ENCODE results near the gene YIF1A. TPM values are rescaled to one million over a fixed set of nuclear protein-coding genes. Genes with fewer than 3 reads are reported as not detected.

Gene YIF1A
- total RNA-seq, 1 experiment from 2014 or later = 54.7 TPM

- no peak for TF ChIP-seq CTCF (IDR thresholded peaks at IDR 0.05 in 2 of 3, conservative IDR thresholded peaks at IDR 0.05 in 1 of 3; ENCODE audit: borderline replicate concordance in 1 of 3, insufficient read depth in 1 of 3, low read depth in 2 of 3, low read length in 2 of 3)
- no peak for TF ChIP-seq EZH2phosphoT487 (IDR thresholded peaks at IDR 0.05; ENCODE audit: borderline replicate concordance)
Measured at GRCh38 chr11:66274219-66274618, 14.7 kb downstream of the YIF1A start (continued).

GRCh38 chr11:66272596-66272995 lies 16.3 kb downstream of the YIF1A start:
- ChIA-PET RAD21 (ENCODE audit: low non-redundant PET in 1 of 2, low total read pairs in 2 of 2, uncharacterized antibody in 2 of 2, unreplicated experiment in 2 of 2) (no interaction called here), POLR2A (no interaction called here), CTCF (interaction anchor here (0.7 to 1.0 kb wide), 2 partner anchors 10 kb away, joined by 3 read pairs; no protein-coding TSS in a partner anchor)
- H3K79me2 ChIP-seq (ENCODE audit: insufficient read depth, low read length) = peaks cover 31% of the 10 kb centered on the region
- H2AFZ ChIP-seq (ENCODE audit: low read depth, low read length, poor library complexity, severe bottlenecking) = no peak overlapping the region
- TF ChIP-seq FOSL1 (IDR thresholded peaks at IDR 0.05; ENCODE audit: low read depth) (no peak), EZH2 (IDR thresholded peaks at IDR 0.05) (no peak), ZNF274 (IDR thresholded peaks at IDR 0.05; ENCODE audit: low read depth, low read length) (no peak), EZH2phosphoT487 (IDR thresholded peaks at IDR 0.05; ENCODE audit: borderline replicate concordance) (no peak), TCF7L2 (IDR thresholded peaks at IDR 0.05; ENCODE audit: borderline replicate concordance, extremely low read depth, insufficient read depth, insufficient read length) (no peak), SIN3A (IDR thresholded peaks at IDR 0.05; ENCODE audit: low read depth) (no peak), ZFX (IDR thresholded peaks at IDR 0.05) (no peak), SP1 (IDR thresholded peaks at IDR 0.05; ENCODE audit: low read depth) (no peak), SRF (IDR thresholded peaks at IDR 0.05; ENCODE audit: low read depth) (no peak), ZBTB33 (IDR thresholded peaks at IDR 0.05; ENCODE audit: extremely low read depth, insufficient replicate concordance, low read length) (no peak), CBX3 (IDR thresholded peaks at IDR 0.05; ENCODE audit: low read depth) (no peak)
- no peak overlapping the region for H3K9ac ChIP-seq (ENCODE audit: low read length)
- no peak for DNase-seq (ENCODE audit: low read depth, low spot score)
- intact Hi-C loops (cut with micrococcal nuclease) = no loop called here
- no peak for ATAC-seq
- H3K9me3 ChIP-seq (ENCODE audit: control insufficient read depth in 1 of 2, insufficient read depth in 1 of 2, low read depth in 1 of 2, low read length in 2 of 2) = no peaks in the 10 kb centered on the region
- H3K4me3 ChIP-seq (replicated peaks in 1 of 2; ENCODE audit: low read depth in 1 of 2, low read length in 2 of 2) = no peak overlapping the region
- peaks cover 18 to 20% of the 10 kb centered on the region in 2 experiments; a peak in 3 of 4 replicates for H3K36me3 ChIP-seq (ENCODE audit: control insufficient read depth in 1 of 2, insufficient read depth in 2 of 2, low read length in 2 of 2)
- peaks cover 6 to 15% of the 10 kb centered on the region in 2 experiments for H3K4me1 ChIP-seq (ENCODE audit: control insufficient read depth in 1 of 2, insufficient read depth in 2 of 2, low read length in 2 of 2)
- H4K20me1 ChIP-seq (ENCODE audit: insufficient read depth) = no peaks in the 10 kb centered on the region
- H3K27me3 ChIP-seq (ENCODE audit: insufficient read depth, low read length) = no peaks in the 10 kb centered on the region
- no TSS peak for BruUV-seq (replicated peaks)
- H3K4me2 ChIP-seq (ENCODE audit: low read length) = no peak overlapping the region
- H3K27ac ChIP-seq (ENCODE audit: low read depth, low read length) = no peak overlapping the region
- H3K9me2 ChIP-seq (ENCODE audit: insufficient read depth) = no peaks in the 10 kb centered on the region

Data from HCT116 (cell line).